HG03097 (cell line): ENCODE data around the gene CDH4.

Experiments
- ATAC-seq: cut with Tn5 transposase; IDR thresholded peaks from one replicate; pipeline ENCODE4 v1.9.1; 2021; ENCODE audit not compliant: unreplicated experiment, low FRiP score

Gene CDH4

GRCh38 chr20:61749406-61750075, 497.5 kb downstream of the CDH4 start:
- ATAC-seq: no peak

- ATAC-seq: no peak
Observed at GRCh38 chr20:61750093-61750492, 498.0 kb downstream of the CDH4 start.

- ATAC-seq: no peak
Observed at GRCh38 chr20:61752576-61752975, 500.5 kb downstream of the CDH4 start.

- no peak for ATAC-seq
Observed at GRCh38 chr20:61753316-61753942, 501.4 kb downstream of the CDH4 start.

GRCh38 chr20:61753987-61754956, 502.2 kb downstream of the CDH4 start:
- ATAC-seq: no peak

- ATAC-seq: no peak
Observed at GRCh38 chr20:61754976-61755778, 503.1 kb downstream of the CDH4 start.

GRCh38 chr20:61755971-61756845, 504.1 kb downstream of the CDH4 start:
- no peak for ATAC-seq

- no peak for ATAC-seq
Observed at GRCh38 chr20:61756966-61757677, 505.1 kb downstream of the CDH4 start.

- ATAC-seq: no peak
Observed at GRCh38 chr20:61757678-61758563, 505.9 kb downstream of the CDH4 start.

- ATAC-seq: no peak
Observed at GRCh38 chr20:61758564-61759200, 506.6 kb downstream of the CDH4 start.

GRCh38 chr20:61759286-61760065, 507.4 kb downstream of the CDH4 start:
- ATAC-seq: no peak

- no peak for ATAC-seq
Observed at GRCh38 chr20:61760321-61760720, 508.3 kb downstream of the CDH4 start.

GRCh38 chr20:61760731-61761130, 508.7 kb downstream of the CDH4 start:
- ATAC-seq: no peak

- no peak for ATAC-seq
Observed at GRCh38 chr20:61761453-61762166, 509.5 kb downstream of the CDH4 start.

GRCh38 chr20:61762167-61762710, 510.2 kb downstream of the CDH4 start:
- no peak for ATAC-seq
